Cerebellar nuclear complex (tissue), 1 donor: Measurements from ENCODE around the gene OAS1.
"Not testable (repeated sequence)": the region's sequence is repeated elsewhere in the genome, so short reads cannot be mapped to it uniquely, and the experiment has no call there.

Source experiments
- DNase-seq, 2 experiments: peaks; one replicate each; lab custom pipeline; 2025; lab: John Stamatoyannopoulos, UW

OAS1 gene

DNA sequence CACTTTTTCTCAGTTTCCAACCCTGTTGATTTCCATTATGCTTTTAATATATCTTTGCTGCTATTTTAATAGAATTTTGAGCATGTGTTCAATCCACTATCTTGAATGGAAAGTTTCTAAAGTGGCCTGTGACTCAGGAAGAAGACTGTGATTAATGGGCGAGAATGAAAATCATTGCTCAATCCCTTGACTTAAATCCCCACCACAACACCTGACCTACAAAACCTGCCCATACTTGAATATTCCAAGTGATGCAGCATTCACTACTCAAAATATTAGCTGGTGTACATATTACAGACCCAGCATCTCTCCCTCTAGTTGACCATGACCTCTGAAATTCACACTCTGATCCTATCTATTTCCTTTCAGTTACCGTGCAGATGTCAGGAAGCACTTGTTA is 30.2 kb downstream of the OAS1 start:
- no peak for DNase-seq

DNA sequence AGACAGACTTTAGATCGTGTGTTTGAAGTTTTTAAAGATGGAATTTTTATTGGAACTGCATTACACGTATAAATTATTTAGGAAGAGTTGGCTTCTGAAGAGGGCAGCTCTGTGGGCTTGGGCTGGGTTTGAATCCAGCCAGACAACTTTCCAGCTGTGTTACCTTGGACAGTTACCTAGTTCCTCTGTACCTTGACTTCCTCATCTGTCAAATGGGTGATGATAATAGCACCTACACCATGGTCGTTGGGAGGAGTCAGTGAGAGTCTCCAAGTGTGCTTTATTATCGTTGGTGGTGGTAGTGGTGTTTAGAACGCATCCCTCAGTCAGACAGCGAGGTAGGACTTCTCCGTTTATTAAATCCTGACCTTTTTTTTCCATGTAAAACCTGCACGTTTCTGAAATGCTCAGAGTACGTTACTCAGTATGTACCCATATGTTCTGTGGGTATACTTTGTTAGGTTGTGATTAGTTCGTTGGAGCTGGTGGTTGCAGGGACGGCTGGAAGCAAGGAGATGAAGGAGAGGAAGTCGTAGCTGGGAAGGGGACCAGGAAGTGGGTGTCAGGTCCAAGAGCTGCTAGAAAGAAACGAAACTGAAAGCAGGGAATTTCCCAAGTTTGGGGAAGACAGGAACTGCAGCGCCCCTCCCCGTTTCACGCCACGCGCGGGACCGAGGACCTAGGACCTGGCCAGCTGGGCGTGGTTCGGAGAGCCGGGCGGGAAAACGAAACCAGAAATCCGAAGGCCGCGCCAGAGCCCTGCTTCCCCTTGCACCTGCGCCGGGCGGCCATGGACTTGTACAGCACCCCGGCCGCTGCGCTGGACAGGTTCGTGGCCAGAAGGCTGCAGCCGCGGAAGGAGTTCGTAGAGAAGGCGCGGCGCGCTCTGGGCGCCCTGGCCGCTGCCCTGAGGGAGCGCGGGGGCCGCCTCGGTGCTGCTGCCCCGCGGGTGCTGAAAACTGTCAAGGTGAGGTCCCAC is 31.3 kb downstream of the OAS1 start, which contains the start of gene OAS3:
OAS3 (plus strand) TSS at position 734 of the 979 bp plus-strand sequence; CDS start at position 791, 57 bp downstream.
- no peak for DNase-seq

DNA sequence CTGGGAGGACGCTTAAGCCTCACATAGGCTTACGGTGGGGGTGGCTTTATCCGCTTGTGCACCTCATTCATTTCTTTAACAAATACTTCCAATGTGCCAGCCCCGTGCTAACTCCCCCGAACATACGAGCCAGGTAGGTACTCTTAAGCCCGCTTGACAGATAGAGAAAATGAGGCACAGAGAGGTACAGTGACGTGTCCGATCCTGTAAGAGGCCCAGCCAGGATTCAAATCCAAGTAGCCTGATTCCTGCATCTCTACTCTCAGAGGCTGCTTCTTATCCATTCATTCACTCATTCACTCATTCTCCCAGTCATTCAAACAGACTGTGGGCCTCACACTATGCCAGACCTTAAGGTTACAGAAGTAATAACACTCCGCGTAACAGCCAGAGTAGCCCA is 32.0 kb downstream of the OAS1 start:
- no peak for DNase-seq

DNA sequence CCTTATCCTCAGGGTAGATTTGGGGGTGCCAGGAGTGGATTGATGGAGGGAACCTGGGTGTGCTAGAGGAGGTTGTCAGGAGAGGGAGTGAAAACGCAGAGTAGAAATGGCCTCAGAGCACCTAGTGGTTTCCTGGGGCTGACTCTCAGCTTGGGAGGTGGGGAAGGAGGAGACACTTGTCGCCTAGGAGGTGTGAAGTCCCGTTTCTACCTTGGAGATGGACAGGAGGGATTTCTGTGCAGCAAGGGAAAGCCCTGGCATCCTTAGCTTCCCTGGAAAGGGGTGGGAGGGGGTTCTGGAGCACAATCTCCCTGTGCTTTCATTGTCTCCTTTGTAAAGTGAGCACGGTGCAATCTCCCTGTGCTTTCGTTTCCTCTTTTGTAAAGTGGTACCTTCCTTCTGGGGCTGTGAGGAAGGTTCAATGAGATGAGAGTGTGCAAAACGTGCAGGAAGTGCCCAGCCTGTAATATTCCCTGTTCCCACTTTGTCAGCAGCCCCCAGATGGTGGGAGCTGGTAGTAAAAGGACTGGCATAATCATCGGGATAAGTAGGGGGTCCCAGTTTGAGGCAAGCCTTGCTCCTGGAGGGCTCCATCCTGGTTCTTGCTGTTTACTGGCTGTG is 33.1 kb downstream of the OAS1 start:
- no peak for DNase-seq

DNA sequence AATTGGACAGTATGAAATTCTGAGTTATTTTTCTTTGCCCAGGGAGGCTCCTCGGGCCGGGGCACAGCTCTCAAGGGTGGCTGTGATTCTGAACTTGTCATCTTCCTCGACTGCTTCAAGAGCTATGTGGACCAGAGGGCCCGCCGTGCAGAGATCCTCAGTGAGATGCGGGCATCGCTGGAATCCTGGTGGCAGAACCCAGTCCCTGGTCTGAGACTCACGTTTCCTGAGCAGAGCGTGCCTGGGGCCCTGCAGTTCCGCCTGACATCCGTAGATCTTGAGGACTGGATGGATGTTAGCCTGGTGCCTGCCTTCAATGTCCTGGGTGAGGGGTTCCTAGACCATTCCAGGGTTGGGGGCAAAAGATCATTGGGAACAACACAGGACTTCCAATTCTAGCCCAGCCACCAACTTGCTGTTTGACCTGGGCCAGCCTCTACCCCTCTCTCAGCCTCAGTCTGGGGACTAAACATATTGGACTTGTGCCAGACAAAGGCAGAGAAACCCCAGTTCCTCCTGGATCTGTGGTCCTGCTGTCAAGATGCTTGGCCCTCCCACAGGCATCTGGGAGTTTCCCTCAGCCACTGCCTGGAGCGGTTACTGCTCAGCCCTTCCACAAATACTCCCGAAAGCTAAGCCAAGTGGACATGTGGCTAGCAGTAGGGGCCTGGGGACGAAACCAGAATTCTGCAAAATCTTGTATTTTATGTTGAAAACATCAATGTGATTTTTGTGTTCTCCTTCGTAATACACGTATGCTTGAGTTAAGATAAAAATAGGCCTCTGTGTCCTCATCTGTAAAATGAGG is 35.0 kb downstream of the OAS1 start:
- peak in 1 of 2 experiments; percentile 51 for DNase-seq

DNA sequence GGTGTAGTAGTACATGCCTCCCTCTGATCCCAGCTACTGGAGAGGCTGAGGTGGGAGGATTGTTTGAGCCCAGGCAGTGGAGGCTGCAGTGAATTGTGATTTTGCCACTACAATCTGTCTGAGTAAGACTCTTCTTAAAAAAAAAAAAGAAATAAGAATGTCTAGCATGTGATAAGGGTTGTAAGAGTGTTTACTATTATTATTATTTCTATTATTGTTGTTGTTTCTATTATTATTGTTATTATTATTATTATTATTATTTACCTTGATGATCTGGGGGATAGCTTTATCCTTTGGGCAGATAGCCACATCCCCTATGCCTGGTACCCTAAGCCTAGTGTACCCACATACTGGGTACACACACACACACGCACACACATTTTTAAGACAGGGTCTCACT is 35.8 kb downstream of the OAS1 start:
- DNase-seq: no peak

DNA sequence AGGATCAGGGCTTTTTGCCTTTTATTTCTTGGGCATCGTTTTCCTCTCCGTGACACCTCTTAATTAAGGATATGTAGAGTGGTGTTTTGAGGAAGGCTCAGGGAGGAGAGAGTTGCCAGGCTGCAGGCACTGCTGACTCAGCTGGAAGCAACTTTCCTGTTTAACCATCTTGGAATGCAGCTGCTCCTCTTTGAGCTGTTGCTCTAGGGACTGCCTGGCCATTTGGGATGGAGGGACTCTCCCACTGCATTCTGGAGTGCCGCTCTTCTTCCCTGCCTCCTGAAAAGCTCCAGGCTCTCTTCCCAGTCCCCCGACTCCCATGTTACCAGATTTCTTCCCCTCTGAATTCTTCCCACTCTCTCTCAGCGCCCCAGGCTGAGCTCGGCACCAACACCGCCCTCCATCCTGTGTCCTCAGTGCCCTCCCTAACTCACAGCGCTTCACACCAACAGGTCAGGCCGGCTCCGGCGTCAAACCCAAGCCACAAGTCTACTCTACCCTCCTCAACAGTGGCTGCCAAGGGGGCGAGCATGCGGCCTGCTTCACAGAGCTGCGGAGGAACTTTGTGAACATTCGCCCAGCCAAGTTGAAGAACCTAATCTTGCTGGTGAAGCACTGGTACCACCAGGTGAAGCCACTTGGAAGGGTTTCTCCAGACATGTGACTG is 37.4 kb downstream of the OAS1 start:
- DNase-seq: no peak

DNA sequence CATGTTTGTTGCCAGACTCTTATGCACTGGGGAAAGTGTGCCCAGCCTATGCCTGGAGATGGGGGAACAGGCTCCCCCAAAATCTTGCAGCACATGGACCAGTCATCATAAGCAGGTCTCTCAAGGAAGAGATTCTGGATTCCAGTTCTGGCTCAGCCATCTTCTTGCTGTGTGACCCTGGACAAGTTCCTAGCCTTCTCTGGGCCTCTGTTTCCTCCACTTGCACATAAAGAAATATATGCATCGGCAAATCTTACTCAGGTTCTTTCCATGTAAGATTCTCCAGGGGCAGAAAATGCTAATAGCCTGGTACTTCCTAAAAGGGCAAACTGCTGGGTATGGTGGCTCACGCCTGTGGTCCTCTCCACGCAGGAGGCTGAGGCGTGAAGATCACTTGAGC is 38.8 kb downstream of the OAS1 start:
- DNase-seq: no peak

DNA sequence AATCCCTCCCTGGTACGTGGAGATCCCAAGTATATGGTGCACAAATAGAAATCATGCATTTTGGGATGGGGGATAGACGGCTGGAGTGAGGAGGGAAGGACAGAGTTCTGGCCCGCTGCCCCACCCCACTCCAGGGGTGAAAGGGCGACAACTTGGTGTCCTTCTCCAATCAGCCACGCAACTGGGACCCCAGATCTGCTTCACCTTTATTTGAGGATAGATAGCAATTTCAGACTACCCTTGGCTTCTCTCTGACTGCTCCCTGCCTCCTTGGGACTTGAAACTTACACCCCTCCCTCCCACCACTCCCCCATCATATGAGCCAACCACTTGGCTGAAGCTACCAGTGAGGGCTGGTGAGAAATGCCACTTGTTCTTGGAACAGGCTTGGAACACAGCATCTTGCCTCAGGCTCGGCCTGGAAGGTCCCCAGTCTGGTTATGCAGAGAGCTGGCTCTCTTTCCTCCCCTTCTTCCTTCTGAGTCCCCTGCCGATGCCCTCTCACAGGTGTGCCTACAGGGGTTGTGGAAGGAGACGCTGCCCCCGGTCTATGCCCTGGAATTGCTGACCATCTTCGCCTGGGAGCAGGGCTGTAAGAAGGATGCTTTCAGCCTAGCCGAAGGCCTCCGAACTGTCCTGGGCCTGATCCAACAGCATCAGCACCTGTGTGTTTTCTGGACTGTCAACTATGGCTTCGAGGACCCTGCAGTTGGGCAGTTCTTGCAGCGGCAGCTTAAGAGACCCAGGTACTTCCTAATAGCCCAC is 39.7 kb downstream of the OAS1 start:
- DNase-seq: no peak

DNA sequence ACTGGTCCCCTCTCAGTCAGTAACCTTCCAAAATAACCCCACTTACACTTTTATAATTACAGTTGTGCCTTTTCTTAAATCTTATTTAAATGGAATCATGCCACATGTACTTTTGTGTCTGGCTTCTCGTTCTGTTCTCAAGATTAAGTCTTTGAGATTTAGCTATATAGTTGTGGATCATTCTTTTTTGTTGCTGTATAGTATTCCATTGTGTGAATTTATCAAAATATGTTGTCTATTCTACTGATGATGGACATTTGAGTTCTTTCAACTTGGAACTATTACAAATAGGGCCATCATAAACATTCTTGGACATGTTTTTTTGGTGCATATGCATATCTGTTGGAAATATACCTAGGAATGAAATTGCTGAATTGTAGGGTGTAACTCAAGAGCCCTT is 40.6 kb downstream of the OAS1 start:
- DNase-seq: no peak

DNA sequence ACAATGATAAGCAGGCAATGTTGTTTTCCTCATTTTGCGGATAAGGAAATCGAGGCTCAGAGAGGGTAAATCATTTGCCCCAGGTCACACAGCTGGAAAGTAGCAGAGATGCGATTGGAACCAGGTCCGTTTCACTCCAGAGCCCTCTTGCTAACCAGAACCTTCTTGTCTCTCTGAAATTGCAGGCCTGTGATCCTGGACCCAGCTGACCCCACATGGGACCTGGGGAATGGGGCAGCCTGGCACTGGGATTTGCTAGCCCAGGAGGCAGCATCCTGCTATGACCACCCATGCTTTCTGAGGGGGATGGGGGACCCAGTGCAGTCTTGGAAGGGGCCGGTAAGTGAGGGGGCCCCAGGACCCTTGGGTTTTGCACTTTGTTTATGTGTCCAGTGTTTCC is 41.0 kb downstream of the OAS1 start:
- DNase-seq: no peak

DNA sequence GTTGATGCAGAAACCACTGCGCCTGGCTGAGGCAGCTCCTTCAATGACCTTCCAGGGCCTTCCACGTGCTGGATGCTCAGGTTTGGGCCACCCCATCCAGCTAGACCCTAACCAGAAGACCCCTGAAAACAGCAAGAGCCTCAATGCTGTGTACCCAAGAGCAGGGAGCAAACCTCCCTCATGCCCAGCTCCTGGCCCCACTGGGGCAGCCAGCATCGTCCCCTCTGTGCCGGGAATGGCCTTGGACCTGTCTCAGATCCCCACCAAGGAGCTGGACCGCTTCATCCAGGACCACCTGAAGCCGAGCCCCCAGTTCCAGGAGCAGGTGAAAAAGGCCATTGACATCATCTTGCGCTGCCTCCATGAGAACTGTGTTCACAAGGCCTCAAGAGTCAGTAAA is 42.0 kb downstream of the OAS1 start:
- DNase-seq: no peak

DNA sequence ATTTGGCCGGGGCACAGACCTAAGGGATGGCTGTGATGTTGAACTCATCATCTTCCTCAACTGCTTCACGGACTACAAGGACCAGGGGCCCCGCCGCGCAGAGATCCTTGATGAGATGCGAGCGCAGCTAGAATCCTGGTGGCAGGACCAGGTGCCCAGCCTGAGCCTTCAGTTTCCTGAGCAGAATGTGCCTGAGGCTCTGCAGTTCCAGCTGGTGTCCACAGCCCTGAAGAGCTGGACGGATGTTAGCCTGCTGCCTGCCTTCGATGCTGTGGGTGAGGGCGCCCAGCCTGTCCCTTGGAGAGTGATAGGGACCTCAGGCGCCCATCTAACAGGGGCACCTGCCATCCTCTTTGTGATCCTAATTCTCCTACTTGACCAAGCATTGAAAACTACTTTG is 43.9 kb downstream of the OAS1 start:
- DNase-seq: no peak

DNA sequence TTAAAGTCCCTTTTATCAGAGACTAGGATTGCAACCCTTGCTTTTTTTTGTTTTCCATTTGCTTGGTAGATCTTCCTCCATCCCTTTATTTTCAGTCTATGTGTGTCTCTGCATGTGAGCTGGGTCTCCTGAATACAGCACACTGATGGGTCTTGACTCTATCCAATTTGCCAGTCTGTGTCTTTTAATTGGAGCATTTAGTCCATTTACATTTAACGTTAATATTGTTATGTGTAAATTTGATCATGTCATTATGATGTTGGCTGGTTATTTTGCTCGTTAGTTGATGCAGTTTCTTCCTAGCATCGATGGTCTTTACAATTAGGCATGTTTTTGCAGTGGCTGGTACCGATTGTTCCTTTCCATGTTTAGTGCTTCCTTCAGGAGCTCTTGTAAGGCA is 50.4 kb downstream of the OAS1 start:
- DNase-seq: not testable (repeated sequence)

DNA sequence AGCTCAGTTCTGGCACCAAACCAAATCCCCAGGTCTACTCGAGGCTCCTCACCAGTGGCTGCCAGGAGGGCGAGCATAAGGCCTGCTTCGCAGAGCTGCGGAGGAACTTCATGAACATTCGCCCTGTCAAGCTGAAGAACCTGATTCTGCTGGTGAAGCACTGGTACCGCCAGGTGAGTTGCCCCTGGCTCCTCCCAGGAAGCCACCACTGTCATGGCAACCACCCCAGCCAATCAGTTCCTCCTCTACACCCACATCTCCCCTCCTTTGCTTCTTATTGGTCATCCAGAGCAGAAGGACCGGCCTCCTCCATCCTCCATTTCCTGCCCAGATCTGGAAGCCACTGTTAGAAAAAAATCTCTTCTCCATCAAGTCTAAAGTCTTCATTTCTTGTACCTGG is 54.3 kb downstream of the OAS1 start:
- DNase-seq: no peak

DNA sequence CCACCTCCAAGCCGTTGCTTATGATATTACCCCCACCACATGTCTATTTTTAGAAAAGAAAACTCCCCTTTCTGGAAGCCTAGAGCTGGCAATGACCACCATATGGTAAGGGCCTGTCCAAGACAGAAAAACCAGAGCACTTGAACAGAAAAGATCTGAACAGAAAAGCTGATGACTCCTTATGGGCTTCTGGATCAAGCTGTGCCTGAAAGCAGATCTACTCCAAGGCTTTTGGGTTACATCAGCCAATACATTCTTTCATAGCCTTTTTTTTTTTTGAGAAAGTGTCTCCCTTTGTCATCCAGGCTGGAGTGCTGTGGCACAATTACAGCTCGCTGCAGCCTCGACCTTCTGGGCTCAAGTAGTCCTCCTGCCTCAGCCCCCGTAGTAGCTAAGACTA is 54.8 kb downstream of the OAS1 start:
- no peak for DNase-seq

DNA sequence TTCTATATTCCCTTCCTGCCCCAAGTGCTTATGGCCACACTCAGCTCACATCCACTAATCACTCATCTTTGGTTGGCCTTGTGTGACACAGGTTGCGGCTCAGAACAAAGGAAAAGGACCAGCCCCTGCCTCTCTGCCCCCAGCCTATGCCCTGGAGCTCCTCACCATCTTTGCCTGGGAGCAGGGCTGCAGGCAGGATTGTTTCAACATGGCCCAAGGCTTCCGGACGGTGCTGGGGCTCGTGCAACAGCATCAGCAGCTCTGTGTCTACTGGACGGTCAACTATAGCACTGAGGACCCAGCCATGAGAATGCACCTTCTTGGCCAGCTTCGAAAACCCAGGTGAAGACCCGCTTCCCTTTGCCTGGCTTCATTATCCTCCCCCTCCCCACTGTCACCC is 55.8 kb downstream of the OAS1 start:
- no peak for DNase-seq

DNA sequence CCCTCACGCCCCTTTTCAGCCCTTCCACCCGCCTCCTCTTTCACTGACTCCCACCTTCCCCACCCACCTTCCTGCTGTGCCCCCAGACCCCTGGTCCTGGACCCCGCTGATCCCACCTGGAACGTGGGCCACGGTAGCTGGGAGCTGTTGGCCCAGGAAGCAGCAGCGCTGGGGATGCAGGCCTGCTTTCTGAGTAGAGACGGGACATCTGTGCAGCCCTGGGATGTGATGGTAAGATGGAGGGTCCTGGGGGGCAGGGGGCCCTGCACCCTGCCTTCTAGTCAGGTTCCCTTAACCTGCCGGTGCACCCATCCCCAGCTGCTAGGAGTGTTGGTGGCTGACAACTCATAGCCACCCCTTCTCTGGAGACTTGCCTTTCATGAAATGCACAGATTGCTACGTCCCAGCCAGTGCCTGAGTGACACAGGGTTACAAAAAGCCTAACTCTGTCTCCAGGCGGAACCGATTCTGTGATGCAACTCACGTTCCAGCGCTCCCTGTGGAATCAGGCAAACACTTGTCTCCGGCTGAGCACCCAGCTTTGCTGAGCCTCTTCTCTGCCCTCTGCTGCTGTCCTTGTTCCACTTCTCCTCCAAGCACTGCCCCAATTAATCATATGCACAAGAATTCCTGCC is 56.6 kb downstream of the OAS1 start:
- DNase-seq: no peak

DNA sequence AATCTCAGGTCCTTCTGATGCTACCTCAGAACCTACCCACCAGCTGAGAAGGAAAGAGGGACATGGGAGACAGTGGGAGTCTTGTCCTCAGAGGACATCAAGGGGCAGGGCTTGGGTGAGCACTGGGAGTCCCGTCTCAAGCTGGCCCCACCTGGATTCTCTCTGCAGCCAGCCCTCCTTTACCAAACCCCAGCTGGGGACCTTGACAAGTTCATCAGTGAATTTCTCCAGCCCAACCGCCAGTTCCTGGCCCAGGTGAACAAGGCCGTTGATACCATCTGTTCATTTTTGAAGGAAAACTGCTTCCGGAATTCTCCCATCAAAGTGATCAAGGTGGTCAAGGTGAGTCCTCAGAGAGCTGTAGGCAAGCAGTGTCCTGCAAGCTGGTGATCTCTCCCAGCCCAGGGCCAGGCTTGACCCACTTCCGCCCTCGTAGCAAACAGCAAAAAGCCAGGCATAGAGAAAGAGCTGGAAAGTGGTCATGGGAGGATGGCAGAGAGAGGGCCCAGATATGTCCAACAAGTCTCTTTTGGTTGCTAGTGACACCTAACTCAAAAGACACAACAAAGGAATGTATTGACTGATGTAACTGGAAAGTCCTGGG is 57.4 kb downstream of the OAS1 start:
- DNase-seq: no peak

DNA sequence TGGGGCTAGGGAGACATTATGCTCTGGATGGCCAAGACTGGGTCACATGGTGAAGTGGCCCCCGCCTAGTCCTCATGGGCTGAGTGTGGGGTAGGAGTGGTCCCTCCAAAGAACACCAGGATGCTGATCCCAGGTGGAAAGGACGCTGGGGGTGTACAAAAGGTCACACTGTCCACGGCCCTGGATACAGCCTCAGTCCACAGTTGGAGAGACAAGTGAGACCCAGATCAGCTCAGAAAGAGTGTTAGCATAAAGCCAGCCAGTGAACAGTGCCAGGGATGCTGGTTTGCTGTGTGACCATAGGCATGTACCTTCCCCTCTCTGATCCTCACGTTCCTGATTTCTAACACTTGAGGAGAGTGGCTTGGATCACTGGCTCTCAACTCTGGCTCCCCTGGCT is 58.2 kb downstream of the OAS1 start:
- no peak for DNase-seq
